H1 (cell line): ENCODE measurements around the gene IFT81. TPM values are rescaled to one million over a fixed set of nuclear protein-coding genes. Genes with fewer than 3 reads are reported as not detected.

Experiments
- CTCF ChIA-PET: fragments of 300-600 bp; sonication (Branson Sonifier 250); formaldehyde crosslinking; loops from one replicate; lab custom pipeline; 2021; ENCODE audit not compliant: partially characterized antibody; lab: Charles Lee
- POLR2A ChIA-PET: fragments of 300-600 bp; sonication (Branson Sonifier 250); formaldehyde crosslinking; loops from one replicate; lab custom pipeline; 2021; ENCODE audit warnings: inconsistent platforms; ENCODE audit not compliant: partially characterized antibody; lab: Charles Lee
- DNase-seq, 2 experiments: peaks; one replicate each; pipeline versions ENCODE4 v3.0.0 to v3.0.0-alpha.2; 2010 to 2022; ENCODE audit warnings: low spot score in 2 of 2, low read depth in 1 of 2, mixed read lengths in 1 of 2
- FAIRE-seq: peaks from 2 replicates; lab custom pipeline; 2011; peaks lifted over from hg19 to GRCh38; lab: Jason Lieb, UNC
- H2AFZ ChIP-seq: 2 replicates; pipeline ENCODE4 v1.8.1; 2012; ENCODE audit warnings: low read length, inconsistent platforms
- H2AK5ac ChIP-seq: 2 replicates; pipeline ENCODE4 v1.6.1; 2013; ENCODE audit warnings: low read depth, low read length
- H2BK120ac ChIP-seq: replicated peaks from 2 replicates; pipeline ENCODE3; 2013; ENCODE audit warnings: low read depth, low read length, inconsistent platforms
- H2BK12ac ChIP-seq: 2 replicates; pipeline ENCODE4 v1.6.1; 2013; ENCODE audit warnings: low read depth, low read length
- H2BK15ac ChIP-seq: 2 replicates; pipeline ENCODE4 v1.6.1; 2013; ENCODE audit warnings: low read length
- H2BK20ac ChIP-seq: 2 replicates; pipeline ENCODE4 v1.6.1; 2013; ENCODE audit warnings: low read length
- H2BK5ac ChIP-seq: 2 replicates; pipeline ENCODE4 v1.6.1; 2013; ENCODE audit warnings: low read depth, low read length
- H3K14ac ChIP-seq: 2 replicates; pipeline ENCODE4 v1.6.1; 2013; ENCODE audit warnings: inconsistent platforms; ENCODE audit not compliant: insufficient read length
- H3K18ac ChIP-seq: 2 replicates; pipeline ENCODE4 v1.6.1; 2013; ENCODE audit warnings: low read length; ENCODE audit errors: extremely low read depth
- H3K23ac ChIP-seq: 2 replicates; pipeline ENCODE4 v1.6.1; 2013; ENCODE audit warnings: inconsistent platforms; ENCODE audit not compliant: insufficient read length
- H3K23me2 ChIP-seq: 2 replicates; pipeline ENCODE4 v1.6.1; 2013; ENCODE audit warnings: low read depth, low read length
- H3K27ac ChIP-seq: 2 replicates; pipeline ENCODE4 v1.6.1; 2011; ENCODE audit warnings: low read depth, low read length, inconsistent platforms
- H3K27me3 ChIP-seq, 4 experiments: replicated peaks in 1 of 4; 1 replicate in 1 of 4; 2 replicates in 3 of 4; pipeline versions ENCODE4 v1.6.1 to v1.8.1; 2011 to 2013; ENCODE audit warnings: low read length in 3 of 4, mild to moderate bottlenecking in 3 of 4, inconsistent platforms in 2 of 4, mixed read lengths in 2 of 4, moderate library complexity in 1 of 4; ENCODE audit not compliant: control insufficient read depth in 3 of 4, insufficient read depth in 3 of 4; ENCODE audit errors: extremely low read depth in 1 of 4
- H3K36me3 ChIP-seq, 4 experiments: 2 replicates each; pipeline versions ENCODE4 v1.6.1 to v1.8.1; 2011 to 2013; ENCODE audit warnings: mild to moderate bottlenecking in 4 of 4, low read length in 3 of 4, moderate library complexity in 2 of 4, control low read depth in 1 of 4, inconsistent platforms in 1 of 4; ENCODE audit not compliant: insufficient read depth in 4 of 4, control insufficient read depth in 2 of 4
- H3K4ac ChIP-seq: replicated peaks from 2 replicates; pipeline ENCODE3; 2013; ENCODE audit warnings: low read length, low read depth, mixed read lengths, inconsistent platforms; ENCODE audit not compliant: insufficient read length
- H3K4me1 ChIP-seq, 4 experiments: replicated peaks in 1 of 4; 1 replicate in 1 of 4; 2 replicates in 3 of 4; pipeline versions ENCODE4 v1.6.1 to v1.8.1; 2011 to 2013; ENCODE audit warnings: low read length in 3 of 4, inconsistent platforms in 2 of 4, mixed read lengths in 1 of 4; ENCODE audit not compliant: insufficient read depth in 4 of 4, control insufficient read depth in 3 of 4
- H3K4me2 ChIP-seq, 2 experiments: 2 replicates each; pipeline versions ENCODE4 v1.6.1 to v1.8.1; 2011 to 2013; ENCODE audit warnings: low read depth in 2 of 2, low read length in 2 of 2, control low read depth in 1 of 2, inconsistent platforms in 1 of 2, mild to moderate bottlenecking in 1 of 2; ENCODE audit not compliant: insufficient read depth in 1 of 2
- H3K4me3 ChIP-seq, 4 experiments: fragments of 200-600, 300-600 bp in 1 of 4; sonication (generic), shearing (Covaris generic), sonication (Bioruptor Twin) in 1 of 4; 2 replicates each; pipeline versions ENCODE4 v1.5.1 to v1.8.1; 2011 to 2016; ENCODE audit warnings: low read length in 4 of 4, low read depth in 3 of 4, control low read depth in 2 of 4, inconsistent platforms in 2 of 4, mild to moderate bottlenecking in 2 of 4, mixed read lengths in 1 of 4, moderate library complexity in 1 of 4; ENCODE audit not compliant: insufficient read depth in 2 of 4; ENCODE audit errors: extremely low read depth in 1 of 4
- H3K56ac ChIP-seq: replicated peaks from 2 replicates; pipeline ENCODE3; 2013; ENCODE audit warnings: low read depth, mild to moderate bottlenecking, mixed read lengths, low read length, inconsistent platforms; ENCODE audit not compliant: insufficient read length
- H3K79me1 ChIP-seq: 2 replicates; pipeline ENCODE4 v1.6.1; 2013; ENCODE audit warnings: low read depth, low read length, control low read depth
- H3K79me2 ChIP-seq, 2 experiments: 2 replicates each; pipeline versions ENCODE4 v1.6.1 to v1.8.1; 2012 to 2013; ENCODE audit warnings: low read length in 2 of 2, mild to moderate bottlenecking in 2 of 2, inconsistent platforms in 1 of 2; ENCODE audit not compliant: insufficient read depth in 2 of 2, control insufficient read depth in 1 of 2
- H3K9ac ChIP-seq, 4 experiments: replicated peaks in 1 of 4; 1 replicate in 1 of 4; 2 replicates in 3 of 4; pipeline versions ENCODE4 v1.6.1 to v1.8.1; 2011 to 2013; ENCODE audit warnings: low read depth in 3 of 4, low read length in 3 of 4, control low read depth in 2 of 4, mild to moderate bottlenecking in 2 of 4, moderate library complexity in 2 of 4, inconsistent platforms in 1 of 4; ENCODE audit errors: extremely low read depth in 1 of 4
- H3K9me3 ChIP-seq, 2 experiments: 2 replicates each; pipeline versions ENCODE4 v1.6.1 to v1.8.1; 2012 to 2013; ENCODE audit warnings: mild to moderate bottlenecking in 2 of 2, moderate library complexity in 2 of 2, control low read depth in 1 of 2, inconsistent platforms in 1 of 2, low read depth in 1 of 2, low read length in 1 of 2, mixed read lengths in 1 of 2; ENCODE audit not compliant: insufficient read depth in 2 of 2
- H4K20me1 ChIP-seq, 2 experiments: replicated peaks in 1 of 2; 2 replicates each; pipeline versions ENCODE3 to v1.8.1; 2011 to 2013; ENCODE audit warnings: inconsistent platforms in 2 of 2, low read length in 2 of 2, mild to moderate bottlenecking in 1 of 2; ENCODE audit not compliant: insufficient read depth in 2 of 2, control insufficient read depth in 1 of 2
- H4K5ac ChIP-seq: 2 replicates; pipeline ENCODE4 v1.6.1; 2013; ENCODE audit warnings: low read length, low read depth, mixed read lengths, inconsistent platforms; ENCODE audit not compliant: insufficient read length
- H4K8ac ChIP-seq: 2 replicates; pipeline ENCODE4 v1.8.0; 2013; ENCODE audit warnings: mild to moderate bottlenecking, moderate library complexity, low read length, inconsistent platforms; ENCODE audit not compliant: insufficient read depth; ENCODE audit errors: extremely low read depth
- H4K91ac ChIP-seq: replicated peaks from 2 replicates; pipeline ENCODE3; 2013; ENCODE audit warnings: low read length, mixed read lengths, inconsistent platforms; ENCODE audit not compliant: insufficient read length
- ATF2 ChIP-seq: IDR thresholded peaks from 2 replicates; pipeline ENCODE4 v1.6.1; 2012; ENCODE audit warnings: low read length, inconsistent platforms
- KDM5A ChIP-seq: fragments of 200-600 bp; IDR thresholded peaks from 2 replicates; pipeline ENCODE4 v1.7.1; 2012; ENCODE audit warnings: mild to moderate bottlenecking, low read length, inconsistent platforms, mixed read lengths
- POU5F1 ChIP-seq: IDR thresholded peaks from 2 replicates; pipeline ENCODE4 v1.6.1; 2011; ENCODE audit warnings: low read depth, mild to moderate bottlenecking, low read length, moderate library complexity
- RAD21 ChIP-seq, 2 experiments: IDR thresholded peaks in 1 of 2; conservative IDR thresholded peaks in 1 of 2; 2 replicates each; pipeline ENCODE4 v1.6.1; 2011; ENCODE audit warnings: low read depth in 2 of 2, low read length in 2 of 2, improper control_type of control experiment in 1 of 2, inconsistent platforms in 1 of 2, mild to moderate bottlenecking in 1 of 2, moderate library complexity in 1 of 2
- TEAD4 ChIP-seq: IDR thresholded peaks from 2 replicates; pipeline ENCODE4 v1.6.1; 2012; ENCODE audit warnings: low read depth, low read length, inconsistent platforms, mixed read lengths
- WGBS, 2 experiments: shearing (Covaris generic) in 1 of 2; methylation state at CpG; one replicate each; pipeline versions ENCODE4 v1.1.6 to v1.1.7; 2013 to 2015; ENCODE audit warnings: low lambda C conversion rate in 2 of 2, mixed read lengths in 2 of 2, inconsistent platforms in 1 of 2, low coverage in 1 of 2, missing lambda C conversion rate in 1 of 2; ENCODE audit not compliant: insufficient replicate concordance in 2 of 2, insufficient coverage in 1 of 2, insufficient read length in 1 of 2; ENCODE audit errors: extremely low coverage in 1 of 2, missing lambda C conversion rate in 1 of 2; 5-methylcytosine and 5-hydroxymethylcytosine counted together
- polyA plus RNA-seq, 7 experiments: library from polyadenylated mRNA; depleted of rRNA in 3 of 7; stranded (reverse) in 5 of 7; unstranded in 2 of 7; fragments of >200 nt in 5 of 7; fragments of 200-250 nt in 2 of 7; gene quantifications; 1 replicate in 5 of 7; 2 replicates in 1 of 7; 4 replicates in 1 of 7; pipeline versions ENCODE4 v1.2.1 to v1.2.3, GENCODE V29; 2011 to 2013; ENCODE audit warnings: missing spikeins in 2 of 7, mixed read lengths in 2 of 7
- total RNA-seq: library from RNA; stranded (reverse); fragmentation: NEBNext Ultra II Directional; extraction: Animal tissue kit (Norgen Biotek cat#: 25700); gene quantifications from 2 replicates; pipeline ENCODE4 v1.2.1, GENCODE V29; 2021

IFT81 gene
- total and polyA plus RNA-seq, 2 of the 8 experiments (the other 6 are each of a cell fraction or from before 2014, with no cell fraction given) = 4.1 to 14.5 TPM

DNA sequence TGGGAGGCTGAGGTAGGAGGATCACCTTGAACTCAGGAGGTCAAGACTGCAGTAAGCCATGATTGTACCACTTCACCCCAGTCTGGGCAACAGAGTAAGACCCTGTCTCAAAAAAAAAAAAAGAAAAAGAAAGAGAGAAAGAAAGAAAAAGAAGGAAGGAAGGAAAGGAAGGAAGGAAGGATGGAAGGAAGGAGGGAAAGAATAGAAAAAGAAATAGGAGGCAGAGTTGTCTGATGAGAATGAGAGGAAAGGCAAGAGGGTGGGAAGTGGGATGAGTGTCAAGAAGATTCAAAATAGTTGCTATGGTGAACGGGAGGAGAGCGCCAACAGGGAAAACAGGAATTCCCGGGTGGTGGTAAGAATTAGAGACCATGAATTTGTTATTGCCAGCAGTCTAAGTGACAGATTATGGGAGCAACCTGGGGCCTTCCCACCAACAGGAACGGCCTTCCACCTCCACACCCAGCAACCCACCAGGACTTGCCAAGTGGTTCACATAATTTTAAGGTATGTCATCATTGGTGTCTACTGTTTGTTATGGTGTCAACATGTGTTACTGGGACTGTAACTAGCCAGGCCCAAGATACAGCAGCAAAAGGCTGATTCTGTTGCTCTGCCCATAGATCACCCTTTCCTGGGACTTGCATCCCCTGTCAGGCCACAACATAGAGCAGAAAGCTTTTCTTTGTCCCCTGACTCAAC is 39.7 kb upstream of the IFT81 start:
- Histone ChIP-seq H4K8ac (no peak overlapping the region), H2BK20ac (no peak overlapping the region), H3K4me1 (no peaks in the 10 kb centered on the region), H3K79me1 (no peaks in the 10 kb centered on the region), H4K91ac (no peak overlapping the region), H3K4ac (no peak overlapping the region), H2AK5ac (no peak overlapping the region), H2BK15ac (no peak overlapping the region), H2AFZ (no peak overlapping the region), H3K27ac (no peak overlapping the region), H2BK5ac (no peak overlapping the region), H3K9ac (no peak overlapping the region), H2BK12ac (no peak overlapping the region), H3K9me3 (no peaks in the 10 kb centered on the region), H3K36me3 (no peaks in the 10 kb centered on the region), H2BK120ac (no peak overlapping the region), H3K27me3 (no peaks in the 10 kb centered on the region), H3K14ac (no peak overlapping the region), H3K4me2 (no peak overlapping the region), H3K4me3 (no peak overlapping the region), H3K23me2 (no peaks in the 10 kb centered on the region), H4K5ac (no peak overlapping the region), H3K23ac (no peak overlapping the region), H3K56ac (no peak overlapping the region), H3K18ac (no peak overlapping the region), H4K20me1 (no peaks in the 10 kb centered on the region), H3K79me2 (no peaks in the 10 kb centered on the region)
- FAIRE-seq (no peak), DNase-seq (no peak)
- 94% methylated on average over 4 of the region's 4 CpGs; no CpG with 5 or more reads in 1 of the 2 experiments for WGBS, 2 experiments
- TF ChIP-seq ATF2 (no peak), TEAD4 (no peak), RAD21 (IDR thresholded peaks at IDR 0.05 in 1 of 2, conservative IDR thresholded peaks at IDR 0.05 in 1 of 2; ENCODE audit: low read depth in 2 of 2, low read length in 2 of 2) (no peak), KDM5A (no peak), POU5F1 (no peak)
- POLR2A ChIA-PET = no interaction called here
- CTCF ChIA-PET = interaction anchor here (2.8 kb wide), 1 partner anchor 18 kb away, joined by 12 read pairs; no protein-coding TSS in a partner anchor
